Suprapubic skin (tissue), 4 donors: Measurements from ENCODE around the gene ZNF181. TPM values are rescaled to one million over a fixed set of nuclear protein-coding genes. Genes with fewer than 3 reads are reported as not detected.
"Not testable (repeated sequence)": the region's sequence is repeated elsewhere in the genome, so short reads cannot be mapped to it uniquely, and the experiment has no call there.

Experiments
- DNase-seq, 2 donors: peaks; one replicate each; pipeline ENCODE4 v3.0.0-alpha.2; 2019; ENCODE audit warnings: low spot score in 2 of 2
- H3K27ac ChIP-seq: fragments of 200-600 bp; sonication (generic); one replicate; pipeline ENCODE4 v1.5.1; 2019
- H3K27me3 ChIP-seq: fragments of 200-600 bp; sonication (generic); one replicate; pipeline ENCODE4 v1.5.1; 2019
- H3K36me3 ChIP-seq: fragments of 200-600 bp; sonication (generic); one replicate; pipeline ENCODE4 v1.5.1; 2019
- H3K4me1 ChIP-seq: fragments of 200-600 bp; sonication (generic); one replicate; pipeline ENCODE4 v1.5.1; 2019
- H3K4me3 ChIP-seq: fragments of 200-600 bp; sonication (generic); one replicate; pipeline ENCODE4 v1.5.1; 2019; ENCODE audit warnings: mild to moderate bottlenecking
- H3K9me3 ChIP-seq: fragments of 200-600 bp; sonication (generic); one replicate; pipeline ENCODE4 v1.5.1; 2019
- EP300 ChIP-seq: sonication (generic); formaldehyde crosslinking; IDR thresholded peaks from one replicate; pipeline ENCODE4 v1.6.1; 2017; ENCODE audit warnings: antibody characterized with exemption
- POLR2A ChIP-seq, 2 donors: fragments of 450-650 bp; IDR thresholded peaks; one replicate each; pipeline ENCODE4 v1.6.1; 2017; ENCODE audit warnings: antibody characterized with exemption in 2 of 2, mild to moderate bottlenecking in 2 of 2, moderate library complexity in 2 of 2
- POLR2AphosphoS5 ChIP-seq, 3 donors: sonication (generic); formaldehyde crosslinking; IDR thresholded peaks; one replicate each; pipeline ENCODE4 v1.6.1; 2017; ENCODE audit warnings: antibody characterized with exemption in 3 of 3
- WGBS: methylation state at CpG from one replicate; pipeline ENCODE4 v1.1.5; 2018; 5-methylcytosine and 5-hydroxymethylcytosine counted together
- total RNA-seq, 4 donors: library from RNA; depleted of rRNA; stranded (reverse); fragments of >200 nt; gene quantifications; one replicate each; pipeline ENCODE4 v1.1.0, GENCODE V29; 2016
- TF ChIP-seq, protein P1 (sequence below), 2 donors: fragments of 200-600 bp in 1 of 2; fragments of 450-650 bp in 1 of 2; sonication (generic) in 1 of 2; IDR thresholded peaks; one replicate each; pipeline ENCODE4 v1.5.1; 2016 to 2019; ENCODE audit warnings: antibody characterized with exemption in 2 of 2, mild to moderate bottlenecking in 1 of 2, moderate library complexity in 1 of 2

ZNF181 gene
- total RNA-seq: 10 to 100 TPM in 3 of 4 donors, 1 to 10 TPM in 1; 9.2 to 28.3 (median 18.4) TPM

DNA sequence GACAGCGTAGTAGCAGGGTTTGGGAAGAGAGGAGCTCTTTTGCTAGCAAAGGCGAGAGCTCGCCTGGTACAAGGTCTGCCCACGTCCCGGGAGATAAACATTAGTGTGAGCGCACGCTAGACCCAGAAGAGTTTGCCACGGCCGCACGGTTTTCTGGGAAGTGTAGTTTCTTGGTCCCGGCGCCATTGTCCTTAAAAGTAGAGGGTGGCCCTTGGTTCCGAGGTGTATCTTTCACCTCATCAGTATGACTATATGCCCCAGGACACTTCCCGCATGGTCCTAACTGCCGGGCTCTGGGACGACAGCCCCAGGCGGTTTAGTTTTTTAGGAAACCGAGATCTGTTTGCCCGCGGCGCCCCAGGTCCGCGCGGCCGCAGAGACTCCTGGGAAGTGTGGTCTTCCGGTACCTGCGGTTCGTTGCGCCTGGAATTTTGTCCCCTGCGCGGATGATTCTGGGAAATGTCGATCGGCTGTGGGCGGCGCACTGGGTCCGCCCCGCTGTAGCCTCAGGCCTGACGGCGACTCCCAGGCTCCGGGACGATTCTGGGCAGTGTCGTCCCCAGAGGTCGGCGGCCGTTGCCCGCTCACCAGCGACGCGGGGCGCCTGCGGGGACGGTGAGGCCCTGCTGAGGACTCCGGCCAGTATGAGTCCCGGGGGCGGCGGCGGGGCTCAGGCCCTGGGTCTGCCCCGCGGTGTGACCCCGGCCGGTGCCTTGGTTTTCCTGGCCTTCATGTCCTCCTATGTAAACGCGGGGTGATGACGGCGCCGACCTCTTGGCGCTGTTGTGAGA is at the start of gene ZNF181:
TSS of gene ZNF181 (plus strand) at position 498 of the 791 bp plus-strand sequence. CDS start 795 bp downstream, outside the sequence.
- DNase-seq: peak; percentile 93 to 94
- H3K36me3 ChIP-seq: peaks cover 26% of the 10 kb centered on the region
- peaks cover 19% of the 10 kb centered on the region for H3K4me1 ChIP-seq
- H3K9me3 ChIP-seq: peaks cover 3% of the 10 kb centered on the region
- H3K27ac ChIP-seq: peak within 1 kb of the TSS; percentile 99
- TF ChIP-seq POLR2A (IDR thresholded peaks at IDR 0.05) (peak in 1 of 2 donors; percentile 68), POLR2AphosphoS5 (IDR thresholded peaks at IDR 0.05) (peak in 2 of 3 donors; percentile 21 to 77), EP300 (no peak)
- TF ChIP-seq, protein P1, sequence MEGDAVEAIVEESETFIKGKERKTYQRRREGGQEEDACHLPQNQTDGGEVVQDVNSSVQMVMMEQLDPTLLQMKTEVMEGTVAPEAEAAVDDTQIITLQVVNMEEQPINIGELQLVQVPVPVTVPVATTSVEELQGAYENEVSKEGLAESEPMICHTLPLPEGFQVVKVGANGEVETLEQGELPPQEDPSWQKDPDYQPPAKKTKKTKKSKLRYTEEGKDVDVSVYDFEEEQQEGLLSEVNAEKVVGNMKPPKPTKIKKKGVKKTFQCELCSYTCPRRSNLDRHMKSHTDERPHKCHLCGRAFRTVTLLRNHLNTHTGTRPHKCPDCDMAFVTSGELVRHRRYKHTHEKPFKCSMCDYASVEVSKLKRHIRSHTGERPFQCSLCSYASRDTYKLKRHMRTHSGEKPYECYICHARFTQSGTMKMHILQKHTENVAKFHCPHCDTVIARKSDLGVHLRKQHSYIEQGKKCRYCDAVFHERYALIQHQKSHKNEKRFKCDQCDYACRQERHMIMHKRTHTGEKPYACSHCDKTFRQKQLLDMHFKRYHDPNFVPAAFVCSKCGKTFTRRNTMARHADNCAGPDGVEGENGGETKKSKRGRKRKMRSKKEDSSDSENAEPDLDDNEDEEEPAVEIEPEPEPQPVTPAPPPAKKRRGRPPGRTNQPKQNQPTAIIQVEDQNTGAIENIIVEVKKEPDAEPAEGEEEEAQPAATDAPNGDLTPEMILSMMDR (IDR thresholded peaks at IDR 0.05): no peak
- H3K27me3 ChIP-seq: no peaks in the 10 kb centered on the region
- peak within 1 kb of the TSS; percentile 92 for H3K4me3 ChIP-seq
- 0% methylated on average over 13 of the region's 67 CpGs for WGBS

DNA sequence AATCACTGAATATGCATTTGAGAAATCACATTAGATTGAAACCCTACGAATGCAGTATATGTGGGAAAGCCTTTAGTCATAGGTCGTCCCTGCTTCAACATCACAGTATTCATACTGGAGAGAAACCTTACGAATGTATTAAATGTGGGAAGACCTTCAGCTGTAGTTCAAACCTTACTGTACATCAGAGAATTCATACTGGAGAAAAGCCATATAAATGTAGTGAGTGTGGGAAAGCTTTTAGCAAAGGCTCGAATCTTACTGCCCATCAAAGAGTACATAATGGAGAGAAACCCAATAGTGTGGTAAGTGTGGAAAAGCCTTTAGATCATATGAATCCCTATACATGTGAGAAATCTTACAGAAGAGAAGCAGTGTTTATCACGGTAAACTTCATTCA is 48.8 kb upstream of the ZNF181 start:
- H3K4me3 ChIP-seq, DNase-seq, H3K27me3 ChIP-seq, H3K4me1 ChIP-seq, H3K27ac ChIP-seq: not testable (repeated sequence)
- Histone ChIP-seq H3K36me3 (peaks cover 45% of the 10 kb centered on the region), H3K9me3 (peaks cover 34% of the 10 kb centered on the region)
- WGBS: 95% methylated on average over 5 of the region's 5 CpGs

DNA sequence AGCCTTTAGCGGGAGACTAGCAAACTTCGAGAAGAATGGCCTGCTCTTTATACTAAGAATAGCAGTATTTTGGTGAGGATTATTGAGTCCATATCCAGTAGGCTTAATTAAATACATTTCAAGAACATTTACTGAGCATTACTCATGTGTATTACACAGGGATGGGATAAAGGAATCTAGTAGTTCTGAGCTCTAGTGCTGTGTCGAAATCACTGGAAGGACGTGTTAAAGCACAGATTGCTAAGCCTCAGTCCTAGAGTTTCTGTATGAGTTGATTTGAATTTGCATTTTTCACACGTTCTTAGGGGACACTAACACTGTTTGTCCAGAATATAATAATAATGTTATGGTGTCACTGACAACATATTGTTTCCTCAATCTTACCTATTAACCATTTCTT is 47.6 kb upstream of the ZNF181 start:
- 92% methylated on average over 5 of the region's 5 CpGs for WGBS
- TF ChIP-seq, protein P1 (IDR thresholded peaks at IDR 0.05): no peak
- TF ChIP-seq POLR2AphosphoS5 (IDR thresholded peaks at IDR 0.05) (no peak), EP300 (no peak), POLR2A (IDR thresholded peaks at IDR 0.05) (no peak)

DNA sequence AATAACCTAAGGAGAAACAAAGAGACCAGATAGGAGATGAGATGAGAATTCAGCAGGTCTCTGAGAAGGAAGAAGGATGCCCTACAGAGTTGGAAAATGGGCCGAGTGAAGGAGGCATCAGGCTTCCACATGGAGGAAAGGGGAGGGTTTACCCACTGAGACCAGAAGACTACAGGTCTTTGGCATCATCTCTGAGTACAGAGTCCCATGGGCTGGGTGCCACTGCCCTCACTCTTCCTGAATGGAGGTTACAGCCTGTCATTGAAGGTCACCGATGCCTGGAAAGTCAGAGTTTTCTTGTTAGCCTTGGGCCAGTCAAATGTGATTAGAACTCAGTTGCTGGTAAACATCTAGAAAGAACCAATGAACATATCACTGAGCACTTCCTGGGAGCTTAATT is 46.7 kb upstream of the ZNF181 start:
- 90% methylated on average over 2 of the region's 2 CpGs for WGBS
- Histone ChIP-seq H3K9me3 (peaks cover 42% of the 10 kb centered on the region), H3K4me1 (no peaks in the 10 kb centered on the region), H3K4me3 (no peak overlapping the region), H3K27me3 (no peaks in the 10 kb centered on the region), H3K27ac (no peak overlapping the region), H3K36me3 (peaks cover 24% of the 10 kb centered on the region)
- DNase-seq: no peak
- TF ChIP-seq POLR2AphosphoS5 (IDR thresholded peaks at IDR 0.05) (no peak), POLR2A (IDR thresholded peaks at IDR 0.05) (no peak), EP300 (no peak)
- TF ChIP-seq, protein P1 (IDR thresholded peaks at IDR 0.05): no peak

More for the DNA sequence above, 47.6 kb upstream of the ZNF181 start:
- Histone ChIP-seq H3K27ac (no peak overlapping the region), H3K36me3 (peaks cover 33% of the 10 kb centered on the region), H3K9me3 (peaks cover 42% of the 10 kb centered on the region), H3K4me1 (no peaks in the 10 kb centered on the region), H3K27me3 (no peaks in the 10 kb centered on the region), H3K4me3 (no peak overlapping the region)
- DNase-seq: no peak

DNA sequence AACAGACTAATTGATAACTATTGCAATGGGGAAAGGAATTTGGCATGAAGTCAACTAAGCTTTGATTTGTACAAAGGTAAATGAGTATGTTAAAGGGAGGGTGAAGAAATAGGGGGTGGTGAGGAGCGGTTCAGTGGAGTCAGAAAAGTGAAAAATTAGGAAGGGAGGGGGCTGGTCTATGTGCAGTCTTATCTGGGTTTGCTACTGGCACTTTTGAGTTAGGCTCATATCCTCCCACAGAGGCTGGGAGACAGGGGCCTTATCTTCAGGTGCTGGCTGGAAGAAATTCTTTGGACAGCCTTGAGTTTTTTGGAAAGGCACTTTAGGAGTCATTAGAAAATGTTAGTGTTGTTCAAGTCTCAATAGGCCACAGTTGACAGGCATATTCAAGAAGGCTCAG is 45.5 kb upstream of the ZNF181 start:
- no peak overlapping the region for H3K4me3 ChIP-seq
- no peaks in the 10 kb centered on the region for H3K27me3 ChIP-seq
- no peaks in the 10 kb centered on the region for H3K4me1 ChIP-seq
- H3K36me3 ChIP-seq: peaks cover 11% of the 10 kb centered on the region
- H3K27ac ChIP-seq: no peak overlapping the region
- peaks cover 31% of the 10 kb centered on the region for H3K9me3 ChIP-seq
- WGBS: 83% methylated on average over 1 of the region's 1 CpG
- TF ChIP-seq POLR2A (IDR thresholded peaks at IDR 0.05) (no peak), EP300 (no peak), POLR2AphosphoS5 (IDR thresholded peaks at IDR 0.05) (no peak)
- TF ChIP-seq, protein P1 (IDR thresholded peaks at IDR 0.05): no peak
- no peak for DNase-seq
